Right lobe of liver (tissue), 6 donors: ENCODE measurements around the gene SHOC2. TPM values are rescaled to one million over a fixed set of nuclear protein-coding genes. Genes with fewer than 3 reads are reported as not detected.

Experiments used
- ATAC-seq, 4 donors: fragments of 200-7000 bp; cut with Tn5 transposase; one replicate each; pipeline ENCODE4 v1.9.1; 2020; ENCODE audit warnings: mild to moderate bottlenecking in 4 of 4, moderate library complexity in 4 of 4
- DNase-seq, 3 donors: peaks; one replicate each; pipeline ENCODE4 v3.0.0-alpha.2; 2020
- H3K27ac ChIP-seq, 3 donors: fragments of 200-600 bp; one replicate each; pipeline ENCODE4 v1.8.0; 2022
- H3K27me3 ChIP-seq, 2 donors: fragments of 200-600 bp; one replicate each; pipeline ENCODE4 v1.8.0; 2022
- H3K36me3 ChIP-seq, 4 donors: fragments of 200-600 bp; sonication (generic) in 1 of 4; one replicate each; pipeline versions ENCODE4 v1.5.1 to v1.8.0; 2017 to 2022; ENCODE audit warnings: control low read depth in 1 of 4
- H3K4me1 ChIP-seq, 4 donors: fragments of 200-600 bp; sonication (generic) in 1 of 4; one replicate each; pipeline versions ENCODE4 v1.5.1 to v1.8.0; 2017 to 2022; ENCODE audit warnings: control low read depth in 1 of 4
- H3K4me3 ChIP-seq, 3 donors: fragments of 200-600 bp; one replicate each; pipeline ENCODE4 v1.8.0; 2022
- H3K9me3 ChIP-seq, 4 donors: fragments of 200-600 bp; sonication (generic) in 1 of 4; one replicate each; pipeline versions ENCODE4 v1.5.1 to v1.8.0; 2017 to 2022; ENCODE audit warnings: control low read depth in 1 of 4
- CTCF ChIP-seq, 4 donors: fragments of 200-600 bp in 3 of 4; fragments of 450-650 bp in 1 of 4; IDR thresholded peaks; one replicate each; pipeline versions ENCODE4 v1.5.1 to v1.8.0; 2016 to 2022; ENCODE audit warnings: antibody characterized with exemption in 4 of 4, mild to moderate bottlenecking in 2 of 4
- POLR2A ChIP-seq: fragments of 450-650 bp; IDR thresholded peaks from one replicate; pipeline ENCODE4 v1.6.1; 2017; ENCODE audit warnings: antibody characterized with exemption, mild to moderate bottlenecking
- whole genome bisulfite sequencing: methylation state at CpG from one replicate; pipeline ENCODE4 v1.1.6; 2018; ENCODE audit warnings: low coverage, low lambda C conversion rate; ENCODE audit not compliant: insufficient coverage; ENCODE audit errors: missing lambda C conversion rate; 5-methylcytosine and 5-hydroxymethylcytosine counted together
- intact Hi-C, 2 donors: fragments of 100-400 bp; cut with DNase I; formaldehyde crosslinking; loops; one replicate each; pipeline versions ENCODE4 v1.11.2 to v1.14.1; 2022
- total RNA-seq, 6 experiments: library from RNA; depleted of rRNA in 2 of 6; stranded (reverse); fragments of >200 nt in 2 of 6; fragmentation: NEBNext Ultra II Directional in 3 of 6; extraction: Animal tissue kit (Norgen Biotek cat#: 25700) in 3 of 6; gene quantifications; one replicate each; pipeline versions ENCODE4 v1.1.0 to v1.2.4, GENCODE V29; 2016 to 2023
- donor health status: DM: no; HTN: yes; CAD: no.
- donor health status: DM: no; HTN: no; CAD: no.
- donor health status: DM: no; HTN: no; CAD: no.
- donor health status: DM: no; HTN: yes; CAD: no.
- donor health status: DM: no; HTN: yes; CAD: no.

The SHOC2 gene
- total RNA-seq, 6 experiments from 2014 or later: 16.0 to 28.6 (median 22.2) TPM

- Histone ChIP-seq H3K4me3 (no peak overlapping the region), H3K36me3 (peaks cover 0 to 9% (median 0%) of the 10 kb centered on the region in 4 donors), H3K27me3 (no peaks in the 10 kb centered on the region), H3K9me3 (no peaks in the 10 kb centered on the region), H3K27ac (no peak overlapping the region), H3K4me1 (peaks cover 0 to 4% (median 0%) of the 10 kb centered on the region in 4 donors)
- ATAC-seq: peak in 1 of 4 donors; percentile 12
- WGBS: 78% methylated on average over 3 of the region's 3 CpGs
- no peak for TF ChIP-seq CTCF (IDR thresholded peaks at IDR 0.05)
- no peak for TF ChIP-seq POLR2A
- no peak for DNase-seq
- intact Hi-C loops: loop anchor here in 1 of 2 donors (10.0 kb wide), 1 partner anchor 159 kb away; no protein-coding TSS in a partner anchor
Measured at GRCh38 chr10:110903280-110904278, 15.8 kb upstream of the SHOC2 start.

- intact Hi-C loops: no loop called here
Measured at GRCh38 chr10:110910138-110910537, 9.3 kb upstream of the SHOC2 start.

GRCh38 chr10:110912374-110912773 is 7.0 kb upstream of the SHOC2 start:
- WGBS: 89% methylated on average over 3 of the region's 3 CpGs
- TF ChIP-seq POLR2A (no peak), CTCF (IDR thresholded peaks at IDR 0.05) (no peak)

More at GRCh38 chr10:110910138-110910537, 9.3 kb upstream of the SHOC2 start:
- DNase-seq: no peak
- no peaks in the 10 kb centered on the region for H3K36me3 ChIP-seq
- no peak overlapping the region for H3K4me3 ChIP-seq
- no peak for TF ChIP-seq POLR2A
- TF ChIP-seq CTCF (IDR thresholded peaks at IDR 0.05): no peak
- whole genome bisulfite sequencing: 85% methylated on average over 4 of the region's 4 CpGs
- no peaks in the 10 kb centered on the region for H3K9me3 ChIP-seq
- ATAC-seq: no peak
- H3K4me1 ChIP-seq: no peaks in the 10 kb centered on the region
- H3K27ac ChIP-seq: no peak overlapping the region
- H3K27me3 ChIP-seq: no peaks in the 10 kb centered on the region

GRCh38 chr10:110914431-110914830 is 5.0 kb upstream of the SHOC2 start:
- no peaks in the 10 kb centered on the region for H3K27me3 ChIP-seq
- DNase-seq (no peak), ATAC-seq (no peak)
- intact Hi-C loops: no loop called here
- WGBS: 89% methylated on average over 2 of the region's 2 CpGs
- no peaks in the 10 kb centered on the region for H3K9me3 ChIP-seq
- TF ChIP-seq POLR2A (no peak), CTCF (IDR thresholded peaks at IDR 0.05) (no peak)
- no peak overlapping the region for H3K4me3 ChIP-seq
- H3K27ac ChIP-seq: no peak overlapping the region
- peaks cover 0 to 10% (median 4%) of the 10 kb centered on the region in 4 donors for H3K4me1 ChIP-seq
- no peaks in the 10 kb centered on the region for H3K36me3 ChIP-seq

More at GRCh38 chr10:110912374-110912773, 7.0 kb upstream of the SHOC2 start:
- no peak for DNase-seq
- no peak overlapping the region for H3K4me3 ChIP-seq
- H3K27ac ChIP-seq: no peak overlapping the region
- intact Hi-C loops: no loop called here
- H3K9me3 ChIP-seq: no peaks in the 10 kb centered on the region
- no peaks in the 10 kb centered on the region for H3K36me3 ChIP-seq
- ATAC-seq: no peak
- H3K27me3 ChIP-seq: no peaks in the 10 kb centered on the region
- peaks cover 0 to under 1% (median 0%) of the 10 kb centered on the region in 4 donors for H3K4me1 ChIP-seq
